ENCODE data around the gene MMAB.

Gene MMAB

DNA sequence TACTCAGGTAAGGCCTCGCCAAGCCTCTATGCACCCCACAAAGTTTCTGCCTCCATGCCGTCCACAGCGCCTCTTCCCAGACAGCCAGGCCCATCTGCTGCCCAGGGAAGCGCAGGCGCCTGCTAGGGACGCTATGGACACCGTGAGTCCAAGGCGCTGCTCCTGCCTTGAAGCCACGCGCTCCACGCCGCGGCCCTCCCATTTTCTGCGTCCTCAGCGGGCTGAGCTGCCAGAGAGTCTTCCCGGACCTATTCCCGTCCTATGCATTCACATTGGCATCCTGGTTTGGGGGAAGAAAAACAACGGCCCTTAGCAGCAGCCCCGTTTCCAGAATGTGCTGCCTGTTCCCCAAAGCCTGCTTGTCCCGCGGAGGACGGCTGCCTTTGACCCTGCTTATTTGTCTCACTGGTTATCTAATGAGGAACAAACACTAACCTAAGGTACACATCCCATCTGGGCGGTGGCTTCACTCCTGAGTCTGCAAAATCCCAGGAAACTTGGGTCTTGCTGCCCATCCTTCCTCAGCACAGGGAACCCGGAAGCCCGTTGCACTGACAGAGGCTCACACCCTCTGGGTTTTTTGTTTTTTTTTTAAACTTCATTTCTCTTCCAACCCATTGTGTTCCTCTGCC is 38.0 kb downstream of the MMAB start:
- DNase-seq: no peak

DNA sequence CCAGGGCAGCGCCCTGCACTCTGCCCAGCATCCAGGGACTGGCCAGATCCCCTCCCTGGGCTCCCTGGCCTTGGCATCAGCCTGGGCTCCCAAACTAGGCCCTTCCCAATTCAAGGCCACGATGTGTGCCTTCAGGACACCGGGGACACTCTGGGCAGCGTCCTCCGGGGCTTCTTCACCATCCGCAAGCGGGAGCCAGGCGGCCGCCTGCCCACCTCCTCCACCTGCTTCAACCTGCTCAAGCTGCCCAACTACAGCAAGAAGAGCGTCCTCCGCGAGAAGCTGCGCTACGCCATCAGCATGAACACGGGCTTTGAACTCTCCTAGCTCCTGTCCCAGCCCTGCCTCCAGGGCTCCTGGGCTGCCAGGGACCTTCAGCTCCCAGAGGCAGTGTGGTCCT is 38.8 kb downstream of the MMAB start:
- no peak for DNase-seq

DNA sequence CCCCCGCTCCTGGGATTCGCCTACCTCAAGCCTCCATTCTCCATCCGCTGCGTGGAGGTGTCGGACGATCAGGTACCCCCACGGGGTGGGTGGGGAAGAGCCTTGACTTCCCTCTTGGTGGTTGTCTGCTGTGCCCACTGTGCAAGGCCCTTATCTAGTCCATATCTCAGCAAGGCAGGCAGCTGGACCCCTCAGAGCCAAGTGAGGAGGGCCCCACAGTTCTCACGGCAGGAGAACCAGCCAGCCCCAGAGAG is 39.9 kb downstream of the MMAB start:
- DNase-seq: no peak

- DNase-seq: no peak
Measured at GRCh38 chr12:109532721-109533486, 40.4 kb downstream of the MMAB start.

DNA sequence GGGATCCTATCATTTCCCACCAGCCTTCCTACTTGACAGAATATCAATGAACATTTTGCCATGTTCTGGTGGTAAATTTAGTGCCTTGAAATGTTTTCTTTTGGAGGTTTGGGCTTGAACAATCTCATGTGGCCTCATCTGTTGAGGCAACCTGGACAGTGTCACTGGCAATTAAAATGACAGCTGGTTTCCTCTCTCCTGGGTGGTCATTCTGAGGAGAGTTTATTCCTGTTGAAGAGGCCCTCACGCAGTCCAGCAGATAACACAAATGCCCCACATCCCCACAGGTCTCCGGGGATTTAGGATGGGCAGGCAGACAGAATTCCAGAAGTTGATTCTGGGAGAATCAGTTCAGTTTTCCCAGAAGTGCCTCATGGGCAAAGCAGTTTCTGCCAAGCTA is 41.9 kb downstream of the MMAB start:
- DNase-seq: no peak

GRCh38 chr12:109529691-109530640 is 43.3 kb downstream of the MMAB start:
- DNase-seq: no peak

- DNase-seq: no peak
Measured at GRCh38 chr12:109527489-109528123, 45.7 kb downstream of the MMAB start.

DNA sequence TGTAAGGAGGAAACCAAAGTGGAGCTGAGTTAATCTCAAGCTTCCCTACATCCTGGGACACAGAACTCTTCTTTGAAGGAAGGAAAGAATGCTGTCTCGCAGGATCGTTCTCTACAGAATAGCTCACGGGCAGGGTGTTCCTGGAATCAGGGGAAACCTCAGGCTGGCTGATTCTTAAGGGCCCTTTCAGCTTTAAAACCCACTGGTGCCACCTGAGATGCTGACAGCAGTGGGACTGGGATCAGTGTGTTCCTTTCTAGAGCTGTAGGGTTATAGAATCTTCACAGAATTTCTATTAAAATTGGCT is 48.1 kb downstream of the MMAB start:
- no peak for DNase-seq

GRCh38 chr12:109524466-109525278 is 48.6 kb downstream of the MMAB start:
- DNase-seq: no peak

GRCh38 chr12:109523504-109523903 is 49.8 kb downstream of the MMAB start:
- DNase-seq: no peak

- DNase-seq: no peak
Measured at GRCh38 chr12:109523071-109523470, 50.2 kb downstream of the MMAB start.

GRCh38 chr12:109521831-109522230 is 51.5 kb downstream of the MMAB start:
- no peak for DNase-seq

DNA sequence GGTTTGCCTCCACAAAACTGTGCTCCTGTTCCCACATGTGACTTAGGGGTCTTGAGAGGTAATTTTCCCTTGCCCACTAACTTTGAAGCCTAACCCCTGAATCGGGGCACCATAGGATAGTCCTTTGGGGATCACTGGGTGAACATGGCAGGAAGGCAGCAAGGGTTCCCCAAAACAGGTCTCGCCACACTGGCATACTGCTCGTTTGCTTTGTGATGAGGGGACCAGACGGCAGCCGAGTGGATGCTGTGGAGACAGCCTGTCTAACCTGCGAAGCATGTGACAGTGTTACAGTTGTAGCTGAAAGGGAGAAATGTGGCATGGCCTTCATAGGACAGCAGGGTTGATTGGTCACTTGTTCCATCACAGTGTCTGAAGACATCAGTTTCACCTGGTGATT is 53.5 kb downstream of the MMAB start:
- no peak for DNase-seq

DNA sequence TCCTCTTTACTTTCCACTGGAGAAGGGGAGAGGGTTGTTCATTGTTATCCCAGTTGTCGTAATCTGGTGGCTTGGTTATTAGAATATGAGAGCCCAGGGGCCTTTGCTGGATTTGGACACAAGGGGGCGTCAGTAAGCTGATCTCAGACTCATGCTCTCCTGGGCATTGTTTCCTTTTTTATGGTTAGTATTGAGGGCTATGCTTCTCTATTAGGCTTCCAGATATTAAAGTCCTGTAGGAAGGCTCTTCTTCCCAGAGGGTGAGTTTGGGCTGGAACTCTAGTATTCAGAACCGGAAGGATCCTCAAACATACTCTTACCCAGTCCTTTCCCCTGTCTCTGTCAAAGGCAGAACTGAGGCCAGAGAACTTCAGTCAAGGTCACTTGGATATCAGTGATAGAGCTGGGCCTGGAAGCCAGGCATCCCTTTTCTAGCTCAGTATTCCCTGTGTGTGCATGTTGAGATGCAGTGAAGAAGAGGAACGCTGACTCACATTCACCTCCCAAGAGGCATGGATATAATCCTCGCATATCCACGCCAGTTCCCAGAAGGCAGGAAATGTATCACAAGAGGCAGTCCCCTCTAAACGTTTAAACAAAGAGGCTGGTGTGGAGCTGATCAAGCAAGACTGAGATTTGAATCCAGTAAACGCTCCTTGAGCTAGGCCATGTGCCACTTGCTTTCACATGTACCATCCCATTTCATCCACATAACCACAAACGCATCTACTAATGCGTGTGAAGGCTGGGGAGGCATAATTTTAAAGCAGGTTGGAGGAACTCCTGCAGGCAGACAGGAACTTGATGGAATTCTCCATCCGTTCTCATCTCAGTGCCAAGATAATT is 54.3 kb downstream of the MMAB start:
- DNase-seq: peak; percentile 54

GRCh38 chr12:109517619-109518018 is 55.7 kb downstream of the MMAB start:
- no peak for DNase-seq

GRCh38 chr12:109513977-109514376 is 59.3 kb downstream of the MMAB start:
- no peak for DNase-seq

GRCh38 chr12:109513051-109513450 is 60.3 kb downstream of the MMAB start:
- DNase-seq: no peak

- DNase-seq: no peak
Measured at GRCh38 chr12:109512608-109513007, 60.7 kb downstream of the MMAB start.

DNA sequence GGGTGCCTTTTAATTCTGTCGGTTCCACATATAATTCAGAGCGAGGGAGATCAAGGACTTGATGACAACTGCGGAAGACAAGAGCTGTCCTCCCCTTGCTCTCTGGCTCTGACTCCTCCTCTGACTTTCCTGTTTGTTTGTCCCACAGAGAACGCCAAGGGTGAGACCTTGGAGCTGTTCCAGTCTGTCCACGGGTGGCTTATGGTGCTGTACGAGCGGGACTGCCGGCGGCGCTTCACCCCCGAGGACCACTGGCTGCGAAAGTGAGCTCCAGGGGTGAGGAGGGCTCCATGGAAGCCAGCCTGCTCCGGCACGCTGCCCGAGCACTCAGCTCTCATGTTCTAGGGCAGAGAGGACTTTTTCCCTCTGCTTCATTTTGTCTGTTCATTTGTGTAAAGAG is 63.1 kb downstream of the MMAB start:
- DNase-seq: no peak

DNA sequence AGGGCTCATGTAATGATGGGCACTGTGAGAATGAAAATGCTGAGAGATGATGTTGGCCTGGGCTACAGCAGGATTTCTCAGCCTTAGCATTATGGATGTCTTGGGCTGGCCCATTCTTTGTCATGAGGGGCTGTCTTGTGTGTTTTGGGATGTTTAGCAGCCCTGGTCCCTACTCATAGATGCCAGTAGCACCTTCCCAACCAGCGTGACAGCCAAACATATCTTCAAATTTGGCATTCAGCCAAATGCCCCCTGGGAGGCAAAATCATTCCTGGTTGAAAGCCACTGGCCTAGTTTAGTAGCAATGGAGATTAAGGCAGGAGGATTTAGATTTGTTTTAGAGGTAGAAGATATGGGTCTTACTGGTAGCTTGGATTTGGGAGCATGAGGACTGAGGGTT is 69.2 kb downstream of the MMAB start:
- no peak for DNase-seq

Measured in NCI-H774 (cell line).